Left ventricle myocardium inferior (tissue), 1 donor: ENCODE measurements around the gene SLC5A11. TPM values are rescaled to one million over a fixed set of nuclear protein-coding genes. Genes with fewer than 3 reads are reported as not detected.

Experiments used
- DNase-seq: peaks from one replicate; pipeline ENCODE4 v3.0.0-alpha.2; 2020
- H3K27ac ChIP-seq: fragments of 200-600 bp; replicated peaks from 2 replicates; pipeline ENCODE4 v1.8.0; 2021
- H3K27me3 ChIP-seq: fragments of 200-600 bp; 2 replicates; pipeline ENCODE4 v1.8.0; 2021; ENCODE audit warnings: low read depth
- H3K36me3 ChIP-seq: fragments of 200-600 bp; 2 replicates; pipeline ENCODE4 v1.8.0; 2021
- H3K4me1 ChIP-seq: fragments of 200-600 bp; 2 replicates; pipeline ENCODE4 v1.8.0; 2021
- H3K4me3 ChIP-seq: fragments of 200-600 bp; 2 replicates; pipeline ENCODE4 v1.8.0; 2021; ENCODE audit warnings: mild to moderate bottlenecking, moderate library complexity
- H3K9me3 ChIP-seq: fragments of 200-600 bp; replicated peaks from 2 replicates; pipeline ENCODE4 v1.8.0; 2021
- intact Hi-C: fragments of 100-400 bp; cut with micrococcal nuclease; formaldehyde crosslinking; loops from one replicate; pipeline ENCODE4 v1.11.0; 2022
- total RNA-seq: library from RNA; stranded (reverse); fragmentation: NEBNext Ultra II Directional; extraction: Animal tissue kit (Norgen Biotek cat#: 25700); gene quantifications from one replicate; pipeline ENCODE4 v1.2.1, GENCODE V29; 2021
- TF ChIP-seq, protein P1 (sequence below): fragments of 200-600 bp; IDR thresholded peaks from 2 replicates; pipeline ENCODE4 v1.8.0; 2021; ENCODE audit warnings: antibody characterized with exemption, mild to moderate bottlenecking, borderline replicate concordance
- donor health status: DM: no; HTN: yes; CAD: no; lungs with severe emphysema.

The SLC5A11 gene
- total RNA-seq, 1 donor from 2014 or later, result 0.14 TPM

DNA sequence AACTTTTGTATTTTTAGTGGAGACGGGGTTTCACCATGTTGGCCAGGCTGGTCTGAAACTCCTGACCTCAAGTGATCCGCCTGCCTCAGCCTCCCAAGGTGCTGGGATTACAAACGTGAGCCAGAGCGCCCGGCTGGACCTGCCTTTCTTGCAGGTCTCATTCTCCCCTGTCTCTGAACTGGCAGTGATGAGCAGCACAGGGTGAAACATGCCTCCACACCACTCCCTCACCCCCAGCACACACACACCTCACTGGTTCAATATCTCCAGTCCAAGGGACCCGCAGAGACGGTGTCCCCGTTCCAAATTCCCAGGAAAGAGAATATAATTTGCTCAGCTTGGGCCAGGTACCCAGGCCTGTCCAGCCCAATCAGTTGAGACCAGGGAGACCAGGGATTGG lies 23.3 kb downstream of the SLC5A11 start:
- TF ChIP-seq, protein P1, sequence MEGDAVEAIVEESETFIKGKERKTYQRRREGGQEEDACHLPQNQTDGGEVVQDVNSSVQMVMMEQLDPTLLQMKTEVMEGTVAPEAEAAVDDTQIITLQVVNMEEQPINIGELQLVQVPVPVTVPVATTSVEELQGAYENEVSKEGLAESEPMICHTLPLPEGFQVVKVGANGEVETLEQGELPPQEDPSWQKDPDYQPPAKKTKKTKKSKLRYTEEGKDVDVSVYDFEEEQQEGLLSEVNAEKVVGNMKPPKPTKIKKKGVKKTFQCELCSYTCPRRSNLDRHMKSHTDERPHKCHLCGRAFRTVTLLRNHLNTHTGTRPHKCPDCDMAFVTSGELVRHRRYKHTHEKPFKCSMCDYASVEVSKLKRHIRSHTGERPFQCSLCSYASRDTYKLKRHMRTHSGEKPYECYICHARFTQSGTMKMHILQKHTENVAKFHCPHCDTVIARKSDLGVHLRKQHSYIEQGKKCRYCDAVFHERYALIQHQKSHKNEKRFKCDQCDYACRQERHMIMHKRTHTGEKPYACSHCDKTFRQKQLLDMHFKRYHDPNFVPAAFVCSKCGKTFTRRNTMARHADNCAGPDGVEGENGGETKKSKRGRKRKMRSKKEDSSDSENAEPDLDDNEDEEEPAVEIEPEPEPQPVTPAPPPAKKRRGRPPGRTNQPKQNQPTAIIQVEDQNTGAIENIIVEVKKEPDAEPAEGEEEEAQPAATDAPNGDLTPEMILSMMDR, result no peak
- H3K27ac ChIP-seq, result no peak overlapping the region
- H3K9me3 ChIP-seq, result peaks cover 19% of the 10 kb centered on the region
- intact Hi-C loops, result no loop called here
- H3K4me3 ChIP-seq, result no peak overlapping the region
- H3K4me1 ChIP-seq, result no peaks in the 10 kb centered on the region
- H3K27me3 ChIP-seq, result no peaks in the 10 kb centered on the region
- DNase-seq, result no peak
- no peaks in the 10 kb centered on the region for H3K36me3 ChIP-seq

DNA sequence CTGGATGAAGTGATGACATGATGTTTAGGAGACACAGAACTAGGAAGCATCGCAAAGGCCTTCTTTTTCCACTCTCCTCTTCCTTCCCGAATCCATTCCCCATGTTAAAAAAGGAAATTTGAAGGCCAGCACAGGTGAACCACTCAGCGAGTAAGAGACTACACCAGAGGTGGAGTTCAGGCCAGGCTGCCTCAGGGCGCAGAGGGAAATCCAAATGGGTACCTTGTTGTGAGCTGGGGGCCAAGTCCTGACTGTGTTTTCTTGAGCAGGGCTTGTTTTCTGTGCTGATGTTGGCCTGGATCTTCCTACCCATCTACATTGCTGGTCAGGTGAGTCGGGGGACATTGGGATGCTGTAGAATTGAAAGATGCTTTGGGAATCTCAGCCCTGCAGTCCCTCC lies 26.1 kb downstream of the SLC5A11 start:
- H3K4me1 ChIP-seq, result no peaks in the 10 kb centered on the region
- H3K9me3 ChIP-seq, result no peaks in the 10 kb centered on the region
- intact Hi-C loops, result no loop called here
- H3K4me3 ChIP-seq, result no peak overlapping the region
- no peak for DNase-seq
- no peaks in the 10 kb centered on the region for H3K36me3 ChIP-seq
- H3K27me3 ChIP-seq, result peaks cover 19% of the 10 kb centered on the region
- no peak overlapping the region for H3K27ac ChIP-seq
- TF ChIP-seq, protein P1, result no peak

DNA sequence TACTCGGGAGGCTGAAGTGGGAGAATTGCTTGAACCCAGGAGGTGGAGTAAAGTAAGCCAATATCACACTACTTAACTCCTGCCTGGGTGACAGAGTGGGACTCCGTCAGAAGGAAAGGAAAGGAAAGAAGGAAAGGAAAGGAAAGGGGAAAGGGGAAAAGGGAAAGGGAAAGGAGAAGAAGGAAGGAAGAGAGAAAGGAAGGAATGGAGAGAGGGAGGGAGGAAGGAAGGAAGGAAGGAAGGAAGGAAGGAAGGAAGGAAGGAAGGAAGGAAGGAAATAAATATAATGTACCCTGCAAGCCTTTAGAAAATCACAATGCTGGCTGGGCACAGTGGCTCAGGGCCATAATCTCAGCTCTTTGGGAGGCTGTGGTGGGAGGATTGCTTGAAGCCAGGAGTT lies 27.3 kb downstream of the SLC5A11 start:
- TF ChIP-seq, protein P1, result no peak
- intact Hi-C loops, result no loop called here
- no peak for DNase-seq
- no peak overlapping the region for H3K27ac ChIP-seq
- no peaks in the 10 kb centered on the region for H3K36me3 ChIP-seq
- peaks cover 22% of the 10 kb centered on the region for H3K27me3 ChIP-seq
- no peak overlapping the region for H3K4me3 ChIP-seq
- no peaks in the 10 kb centered on the region for H3K4me1 ChIP-seq
- H3K9me3 ChIP-seq, result no peaks in the 10 kb centered on the region

DNA sequence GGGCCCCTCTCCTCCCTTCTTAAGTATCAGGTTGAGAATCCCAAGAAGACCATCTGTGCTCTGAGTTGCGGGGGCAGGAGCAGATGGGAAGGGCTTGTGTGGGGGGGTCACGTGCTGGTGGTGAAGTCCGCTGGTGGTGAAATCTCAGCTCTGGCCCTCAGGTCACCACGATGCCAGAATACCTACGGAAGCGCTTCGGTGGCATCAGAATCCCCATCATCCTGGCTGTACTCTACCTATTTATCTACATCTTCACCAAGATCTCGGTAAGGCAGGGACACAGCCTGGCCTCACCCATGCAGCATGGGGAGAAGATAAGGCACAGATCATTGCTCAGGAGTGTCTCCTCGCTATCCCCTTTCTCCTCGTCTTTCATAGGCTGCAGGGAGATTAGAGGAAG lies 29.7 kb downstream of the SLC5A11 start:
- Histone ChIP-seq H3K27ac (no peak overlapping the region), H3K36me3 (no peaks in the 10 kb centered on the region), H3K4me1 (no peaks in the 10 kb centered on the region), H3K4me3 (no peak overlapping the region), H3K9me3 (no peaks in the 10 kb centered on the region), H3K27me3 (peaks cover 27% of the 10 kb centered on the region)
- TF ChIP-seq, protein P1, result no peak
- DNase-seq, result no peak
- intact Hi-C loops, result no loop called here

DNA sequence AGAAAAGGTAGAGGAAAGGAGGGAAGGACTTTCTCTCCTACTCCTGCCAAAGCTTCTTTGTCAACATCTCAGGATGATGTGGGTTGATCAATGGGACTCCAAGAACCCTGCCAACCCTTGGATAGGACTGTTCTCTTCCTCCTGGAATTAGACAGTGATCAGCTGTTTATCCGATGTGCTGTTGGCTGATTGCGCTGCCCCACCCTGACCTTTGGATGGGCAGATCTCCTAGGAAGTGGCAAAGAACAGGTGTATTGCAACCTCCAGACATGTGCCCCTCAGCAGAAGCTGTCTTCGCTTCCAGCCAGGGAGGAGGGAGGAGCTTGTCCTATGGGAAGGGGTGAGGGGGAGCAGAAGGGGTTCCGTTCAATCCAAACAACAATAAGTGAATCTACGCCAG lies 30.5 kb downstream of the SLC5A11 start:
- intact Hi-C loops, result no loop called here
- no peaks in the 10 kb centered on the region for H3K36me3 ChIP-seq
- H3K4me3 ChIP-seq, result no peak overlapping the region
- H3K27me3 ChIP-seq, result peaks cover 32% of the 10 kb centered on the region
- H3K27ac ChIP-seq, result no peak overlapping the region
- DNase-seq, result no peak
- no peaks in the 10 kb centered on the region for H3K9me3 ChIP-seq
- TF ChIP-seq, protein P1, result no peak
- H3K4me1 ChIP-seq, result no peaks in the 10 kb centered on the region

DNA sequence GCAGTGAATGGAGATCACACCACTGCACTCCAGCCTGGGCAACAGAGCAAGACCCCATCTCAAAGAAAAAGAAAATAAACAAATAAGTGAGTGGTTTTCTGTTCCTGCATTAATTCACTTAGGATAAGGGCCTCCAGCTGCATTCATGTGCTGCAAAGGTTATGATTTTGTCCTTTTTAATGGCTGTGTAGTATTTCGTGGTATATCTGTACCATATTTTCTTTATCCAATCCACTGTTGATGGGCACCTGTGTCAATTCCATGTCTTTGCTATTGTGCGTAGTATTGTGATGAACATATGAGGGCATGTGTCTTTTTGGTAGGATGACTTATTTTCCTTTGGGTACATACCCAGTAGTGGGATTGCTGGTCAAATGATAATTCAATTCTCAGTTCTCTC lies 33.9 kb downstream of the SLC5A11 start:
- Histone ChIP-seq H3K27ac (no peak overlapping the region), H3K36me3 (no peaks in the 10 kb centered on the region), H3K4me1 (no peaks in the 10 kb centered on the region), H3K27me3 (peaks cover 29% of the 10 kb centered on the region), H3K4me3 (no peak overlapping the region), H3K9me3 (no peaks in the 10 kb centered on the region)
- DNase-seq, result no peak
- intact Hi-C loops, result no loop called here
- TF ChIP-seq, protein P1, result no peak
